DMS114 treated with DMSO at 0.1 percent for 48 hours (cell line): ENCODE results near the gene IGFN1.

Source experiments
- DNase-seq: peaks from one replicate; lab custom pipeline; 2025; ENCODE audit not compliant: unreplicated experiment; lab: John Stamatoyannopoulos, UW

Gene IGFN1

GRCh38 chr1:201261771-201262547 lies 71.3 kb downstream of the IGFN1 start:
- no peak for DNase-seq

- no peak for DNase-seq
These were observed 72.5 kb downstream of the IGFN1 start for GRCh38 chr1:201262963-201263608.

GRCh38 chr1:201264072-201264471 lies 73.4 kb downstream of the IGFN1 start:
- DNase-seq, result no peak

- DNase-seq, result no peak
These were observed 73.9 kb downstream of the IGFN1 start for GRCh38 chr1:201264554-201264953.

- no peak for DNase-seq
These were observed 75.1 kb downstream of the IGFN1 start for GRCh38 chr1:201265756-201266155.

GRCh38 chr1:201266276-201266675 lies 75.7 kb downstream of the IGFN1 start:
- DNase-seq, result no peak

GRCh38 chr1:201266774-201267173 lies 76.2 kb downstream of the IGFN1 start:
- DNase-seq, result no peak

- no peak for DNase-seq
These were observed 77.0 kb downstream of the IGFN1 start for GRCh38 chr1:201267481-201268229.

- DNase-seq, result no peak
These were observed 78.1 kb downstream of the IGFN1 start for GRCh38 chr1:201268604-201269151.

- DNase-seq, result no peak
These were observed 78.7 kb downstream of the IGFN1 start for GRCh38 chr1:201269281-201269680.

- DNase-seq, result no peak
These were observed 79.3 kb downstream of the IGFN1 start for GRCh38 chr1:201269900-201270410.

- no peak for DNase-seq
These were observed 80.2 kb downstream of the IGFN1 start for GRCh38 chr1:201270616-201271390.

- DNase-seq, result no peak
These were observed 82.2 kb downstream of the IGFN1 start for GRCh38 chr1:201272799-201273198.

GRCh38 chr1:201274616-201275252 lies 84.1 kb downstream of the IGFN1 start:
- DNase-seq, result no peak

GRCh38 chr1:201275253-201275666 lies 84.6 kb downstream of the IGFN1 start:
- no peak for DNase-seq

GRCh38 chr1:201276891-201277290 lies 86.3 kb downstream of the IGFN1 start:
- DNase-seq, result no peak

GRCh38 chr1:201277441-201277840 lies 86.8 kb downstream of the IGFN1 start:
- DNase-seq, result no peak
